Ovary (tissue), 3 donors: ENCODE measurements around the gene ALKAL2.

Experiments
- CTCF ChIP-seq, 3 donors: fragments of 450-650 bp in 2 of 3; fragments of 200-600 bp in 1 of 3; IDR thresholded peaks; one replicate each; pipeline versions ENCODE4 v1.5.1 to v1.8.0; 2016 to 2022; ENCODE audit warnings: antibody characterized with exemption in 3 of 3, mild to moderate bottlenecking in 1 of 3
- POLR2A ChIP-seq: fragments of 450-650 bp; IDR thresholded peaks from one replicate; pipeline ENCODE4 v1.6.1; 2017; ENCODE audit warnings: antibody characterized with exemption, mild to moderate bottlenecking, moderate library complexity
- donor health status: DM: no; HTN: no; CAD: no.

GRCh38 chr2:275466-275865 lies 12.4 kb downstream of the ALKAL2 start:
- no peak for TF ChIP-seq CTCF (IDR thresholded peaks at IDR 0.05)
- no peak for TF ChIP-seq POLR2A
